Gastrocnemius medialis (tissue), 4 donors: ENCODE measurements around the gene MAP3K20. TPM values are rescaled to one million over a fixed set of nuclear protein-coding genes. Genes with fewer than 3 reads are reported as not detected.
"Not testable (repeated sequence)": the region's sequence is repeated elsewhere in the genome, so short reads cannot be mapped to it uniquely, and the experiment has no call there.

Experiments
- ATAC-seq, 2 donors: fragments of 150-250 bp; one replicate each; pipeline ENCODE4 v1.9.1; 2016
- DNase-seq, 2 donors: peaks; one replicate each; pipeline ENCODE4 v3.0.0-alpha.2; 2019
- H3K27ac ChIP-seq, 4 donors: fragments of 200-600 bp; sonication (generic); 1 replicate in 1 of 4; 2 replicates in 3 of 4; pipeline ENCODE4 v1.5.1; 2016 to 2018; ENCODE audit warnings: mild to moderate bottlenecking in 2 of 4, moderate library complexity in 1 of 4
- H3K27me3 ChIP-seq, 3 donors: fragments of 200-600 bp; sonication (generic) in 2 of 3; 1 replicate in 1 of 3; 2 replicates in 2 of 3; pipeline versions ENCODE4 v1.5.1 to v1.6.0; 2016 to 2019; ENCODE audit warnings: mild to moderate bottlenecking in 1 of 3, moderate library complexity in 1 of 3
- H3K36me3 ChIP-seq, 2 donors: fragments of 200-600 bp; sonication (generic) in 1 of 2; one replicate each; pipeline ENCODE4 v1.5.1; 2017 to 2018
- H3K4me1 ChIP-seq, 2 donors: fragments of 200-600 bp; sonication (generic) in 1 of 2; one replicate each; pipeline ENCODE4 v1.5.1; 2016 to 2017; ENCODE audit warnings: mild to moderate bottlenecking in 2 of 2
- H3K4me3 ChIP-seq, 4 donors: fragments of 200-600 bp; sonication (generic) in 3 of 4; 1 replicate in 1 of 4; 2 replicates in 3 of 4; pipeline ENCODE4 v1.5.1; 2016 to 2019; ENCODE audit warnings: mild to moderate bottlenecking in 2 of 4
- H3K9me3 ChIP-seq, 3 donors: fragments of 200-600 bp; sonication (generic) in 2 of 3; 1 replicate in 1 of 3; 2 replicates in 2 of 3; pipeline ENCODE4 v1.5.1; 2016 to 2019
- POLR2A ChIP-seq, 2 donors: fragments of 450-650 bp; IDR thresholded peaks; one replicate each; pipeline ENCODE4 v1.6.1; 2017; ENCODE audit warnings: antibody characterized with exemption in 2 of 2, mild to moderate bottlenecking in 2 of 2, moderate library complexity in 2 of 2
- in situ Hi-C, 4 donors: fragments of 200-750 bp; cut with MboI; loops; one replicate each; pipeline versions ENCODE4 v1.15.0 to v1.8.0; 2017; ENCODE audit warnings: low sequenced_read_pairs in 4 of 4
- intact Hi-C: fragments of 100-400 bp; cut with DNase I; formaldehyde crosslinking; loops from one replicate; pipeline ENCODE4 v1.15.1; 2023; ENCODE audit warnings: low total_unique reads
- total RNA-seq, 4 donors: library from RNA; depleted of rRNA; stranded (reverse); fragments of >200 nt; gene quantifications; one replicate each; pipeline versions ENCODE4 v1.1.0 to v1.2.3, GENCODE V29; 2016
- TF ChIP-seq, protein P1 (sequence below), 5 experiments: fragments of 450-650 bp in 3 of 5; fragments of 200-600 bp in 2 of 5; sonication (generic) in 2 of 5; IDR thresholded peaks in 4 of 5; conservative IDR thresholded peaks in 1 of 5; 1 replicate in 4 of 5; 2 replicates in 1 of 5; pipeline ENCODE4 v1.5.1; 2016 to 2019; ENCODE audit warnings: antibody characterized with exemption in 5 of 5, mild to moderate bottlenecking in 3 of 5, moderate library complexity in 3 of 5

The MAP3K20 gene
- total RNA-seq, 4 donors from 2014 or later: 225 to 517 (median 280) TPM

DNA sequence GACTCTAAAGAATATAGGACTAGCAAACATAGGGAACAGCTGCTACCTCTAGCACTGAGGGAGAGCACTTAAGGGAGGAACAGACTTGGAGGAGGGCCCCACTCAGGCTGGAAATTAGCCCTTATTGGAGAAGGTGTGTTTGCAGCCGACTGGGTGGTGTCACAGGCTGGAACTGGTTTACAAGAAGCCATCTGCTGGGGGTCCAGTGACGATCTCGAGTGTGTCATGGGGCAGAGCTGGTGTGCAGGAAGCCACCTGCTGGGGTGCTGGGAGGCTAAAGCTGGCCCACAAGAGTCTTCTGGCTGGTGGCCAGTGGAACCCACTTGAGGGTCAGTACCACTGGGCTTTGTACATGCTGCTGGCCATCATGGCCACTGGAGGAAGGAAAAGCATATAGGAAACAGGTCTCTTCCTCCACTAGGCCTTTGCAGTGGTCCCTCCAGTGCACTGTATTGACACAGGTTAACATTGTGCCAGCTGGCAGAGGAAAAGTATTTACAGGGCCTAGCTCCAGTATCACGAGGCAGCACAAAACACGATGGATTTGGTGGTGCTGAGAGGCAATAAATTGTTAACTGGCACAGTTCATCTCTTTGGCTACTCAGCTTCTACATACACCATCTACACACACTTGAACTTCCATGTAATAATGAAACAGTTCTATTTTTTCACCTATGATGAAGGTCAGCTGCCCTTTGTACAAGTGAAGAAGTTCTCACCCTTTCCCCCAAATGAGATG, 43.6 kb downstream of the MAP3K20 start:
- DNase-seq (peak; percentile 26 to 63), ATAC-seq (peak; percentile 57 to 66)
- Histone ChIP-seq H3K4me1 (peaks cover 51 to 80% of the 10 kb centered on the region in 2 donors), H3K4me3 (no peak overlapping the region), H3K9me3 (no peaks in the 10 kb centered on the region), H3K36me3 (no peaks in the 10 kb centered on the region), H3K27me3 (no peaks in the 10 kb centered on the region), H3K27ac (peak overlapping the region; percentile 65 to 79 (median 70))
- in situ Hi-C loops (no loop called here), intact Hi-C loops (no loop called here)
- TF ChIP-seq POLR2A (IDR thresholded peaks at IDR 0.05): no peak

DNA sequence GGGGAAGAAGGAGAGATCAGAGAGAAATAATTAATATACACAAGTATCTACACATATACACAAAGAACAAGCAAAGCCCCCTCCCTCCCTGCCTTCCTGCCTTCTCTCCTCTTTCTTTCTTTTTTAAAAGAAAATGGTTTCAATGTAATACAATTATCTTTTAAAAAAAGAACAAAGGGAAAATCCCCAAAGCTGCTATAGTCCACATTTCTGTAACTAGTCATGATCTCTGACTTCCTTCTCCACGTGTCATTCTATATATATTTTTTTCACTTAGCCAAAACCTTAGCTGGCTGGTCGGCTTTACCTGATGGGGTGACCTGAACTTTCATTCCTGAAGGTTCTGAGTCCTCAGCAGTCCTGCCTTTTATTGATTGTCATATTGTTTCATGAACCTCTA, 44.3 kb downstream of the MAP3K20 start:
- Histone ChIP-seq H3K36me3 (no peaks in the 10 kb centered on the region), H3K9me3 (no peaks in the 10 kb centered on the region), H3K27me3 (no peaks in the 10 kb centered on the region), H3K4me1 (peaks cover 51 to 80% of the 10 kb centered on the region in 2 donors), H3K27ac (peak overlapping the region; percentile 65 to 79 (median 70)), H3K4me3 (no peak overlapping the region)
- in situ Hi-C loops: no loop called here
- no peak for ATAC-seq
- no peak for TF ChIP-seq POLR2A (IDR thresholded peaks at IDR 0.05)
- TF ChIP-seq, protein P1, sequence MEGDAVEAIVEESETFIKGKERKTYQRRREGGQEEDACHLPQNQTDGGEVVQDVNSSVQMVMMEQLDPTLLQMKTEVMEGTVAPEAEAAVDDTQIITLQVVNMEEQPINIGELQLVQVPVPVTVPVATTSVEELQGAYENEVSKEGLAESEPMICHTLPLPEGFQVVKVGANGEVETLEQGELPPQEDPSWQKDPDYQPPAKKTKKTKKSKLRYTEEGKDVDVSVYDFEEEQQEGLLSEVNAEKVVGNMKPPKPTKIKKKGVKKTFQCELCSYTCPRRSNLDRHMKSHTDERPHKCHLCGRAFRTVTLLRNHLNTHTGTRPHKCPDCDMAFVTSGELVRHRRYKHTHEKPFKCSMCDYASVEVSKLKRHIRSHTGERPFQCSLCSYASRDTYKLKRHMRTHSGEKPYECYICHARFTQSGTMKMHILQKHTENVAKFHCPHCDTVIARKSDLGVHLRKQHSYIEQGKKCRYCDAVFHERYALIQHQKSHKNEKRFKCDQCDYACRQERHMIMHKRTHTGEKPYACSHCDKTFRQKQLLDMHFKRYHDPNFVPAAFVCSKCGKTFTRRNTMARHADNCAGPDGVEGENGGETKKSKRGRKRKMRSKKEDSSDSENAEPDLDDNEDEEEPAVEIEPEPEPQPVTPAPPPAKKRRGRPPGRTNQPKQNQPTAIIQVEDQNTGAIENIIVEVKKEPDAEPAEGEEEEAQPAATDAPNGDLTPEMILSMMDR (IDR thresholded peaks at IDR 0.05 in 4 of 5, conservative IDR thresholded peaks at IDR 0.05 in 1 of 5): no peak
- intact Hi-C loops: no loop called here
- no peak for DNase-seq

DNA sequence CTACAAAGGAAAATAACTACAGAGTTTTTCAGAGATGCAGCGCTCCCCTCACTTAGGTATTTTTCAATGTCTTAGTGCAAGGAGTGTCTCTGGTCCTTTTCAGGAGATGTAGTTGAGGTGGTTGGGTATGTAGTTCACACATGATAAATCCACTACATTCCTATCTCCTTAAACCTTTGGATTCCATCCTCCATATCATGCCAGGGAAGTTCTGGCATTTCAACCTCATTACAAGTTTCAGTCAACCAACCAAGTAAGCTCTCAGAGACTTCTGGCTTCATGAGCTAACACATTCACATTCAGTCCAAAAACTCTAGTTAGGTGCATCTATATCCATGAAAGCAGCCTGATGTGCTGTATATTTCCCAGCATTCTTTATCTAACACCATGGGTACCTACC, 47.3 kb downstream of the MAP3K20 start:
- Histone ChIP-seq H3K9me3 (no peaks in the 10 kb centered on the region), H3K4me1 (peaks cover 45 to 69% of the 10 kb centered on the region in 2 donors), H3K36me3 (no peaks in the 10 kb centered on the region), H3K27me3 (no peaks in the 10 kb centered on the region), H3K27ac (peak overlapping the region; percentile 38 to 66 (median 53)), H3K4me3 (no peak overlapping the region)
- in situ Hi-C loops: no loop called here
- intact Hi-C loops: no loop called here
- no peak for DNase-seq
- TF ChIP-seq, protein P1 (IDR thresholded peaks at IDR 0.05 in 4 of 5, conservative IDR thresholded peaks at IDR 0.05 in 1 of 5): no peak
- TF ChIP-seq POLR2A (IDR thresholded peaks at IDR 0.05): no peak
- ATAC-seq: no peak

DNA sequence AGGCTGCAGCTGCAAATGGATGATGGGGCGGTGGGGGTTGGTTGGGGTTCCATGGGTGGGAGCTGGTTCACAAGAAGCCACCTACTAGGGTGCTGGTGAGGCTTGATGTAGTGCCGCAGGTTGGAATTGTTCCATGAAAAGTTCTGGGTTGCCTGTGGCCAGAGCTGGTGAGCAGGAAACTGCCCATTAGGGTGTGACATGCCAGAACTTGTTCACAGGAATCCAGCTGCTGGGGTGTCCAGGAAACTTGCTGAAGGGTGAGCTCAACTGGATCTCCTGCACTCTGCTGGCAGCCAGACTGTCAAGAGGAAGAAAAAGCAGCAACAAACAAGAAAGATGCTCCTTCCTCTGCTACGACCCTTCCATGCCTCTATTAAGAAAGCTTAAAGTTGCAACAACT, 48.8 kb downstream of the MAP3K20 start:
- Histone ChIP-seq H3K4me3 (no peak overlapping the region), H3K9me3 (no peaks in the 10 kb centered on the region), H3K4me1 (peaks cover 39 to 62% of the 10 kb centered on the region in 2 donors), H3K27ac (peak overlapping the region; percentile 16 to 66 (median 38)), H3K27me3 (no peaks in the 10 kb centered on the region), H3K36me3 (no peaks in the 10 kb centered on the region)
- no peak for DNase-seq
- ATAC-seq: no peak
- in situ Hi-C loops (no loop called here), intact Hi-C loops (no loop called here)
- no peak for TF ChIP-seq POLR2A (IDR thresholded peaks at IDR 0.05)
- TF ChIP-seq, protein P1 (IDR thresholded peaks at IDR 0.05 in 4 of 5, conservative IDR thresholded peaks at IDR 0.05 in 1 of 5): no peak

DNA sequence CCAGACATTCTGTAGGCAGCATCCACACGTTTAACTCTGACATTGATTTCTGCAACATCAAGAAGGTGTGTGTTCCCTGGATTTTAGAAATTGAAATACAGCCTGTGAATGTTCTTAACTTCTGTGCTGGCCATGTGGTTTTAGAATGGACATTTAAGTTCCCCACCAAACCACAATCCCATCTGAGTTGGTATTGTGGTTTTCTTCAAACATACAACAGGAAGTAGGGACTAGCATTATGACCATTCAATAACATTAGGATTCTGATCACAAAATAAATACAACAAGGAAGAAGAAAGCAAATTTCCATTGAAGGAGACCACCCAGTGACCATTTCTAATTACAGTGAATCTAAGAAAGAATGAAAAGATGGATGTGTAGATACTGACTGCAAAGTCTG, 51.2 kb downstream of the MAP3K20 start:
- TF ChIP-seq, protein P1 (IDR thresholded peaks at IDR 0.05 in 4 of 5, conservative IDR thresholded peaks at IDR 0.05 in 1 of 5): no peak
- TF ChIP-seq POLR2A (IDR thresholded peaks at IDR 0.05): no peak
- H3K4me3 ChIP-seq: no peak overlapping the region
- intact Hi-C loops (no loop called here), in situ Hi-C loops (no loop called here)
- ATAC-seq (no peak), DNase-seq (no peak)
- H3K36me3 ChIP-seq: no peaks in the 10 kb centered on the region
- no peaks in the 10 kb centered on the region for H3K9me3 ChIP-seq
- H3K4me1 ChIP-seq: peaks cover 50 to 76% of the 10 kb centered on the region in 2 donors
- H3K27me3 ChIP-seq: no peaks in the 10 kb centered on the region
- no peak overlapping the region for H3K27ac ChIP-seq

DNA sequence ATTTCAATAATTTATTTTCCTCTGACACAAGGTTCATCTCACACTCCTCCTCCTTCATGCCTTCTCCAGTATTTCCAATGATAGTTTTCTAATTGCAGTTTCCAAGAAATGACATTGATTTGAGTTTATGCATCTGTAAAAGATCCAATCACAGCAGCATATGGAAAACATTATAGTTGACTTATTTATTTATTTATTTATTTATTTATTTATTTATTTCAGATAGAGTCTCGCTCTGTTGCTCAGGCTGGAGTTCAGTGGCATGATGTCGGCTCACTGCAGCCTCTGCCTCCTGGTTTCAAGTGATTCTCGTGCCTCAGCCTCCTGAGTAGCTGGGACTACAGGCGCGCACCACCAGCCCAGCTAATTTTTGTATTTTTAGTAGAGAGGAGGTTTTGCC, 52.5 kb downstream of the MAP3K20 start:
- H3K4me3 ChIP-seq, H3K27ac ChIP-seq, DNase-seq, in situ Hi-C loops, H3K27me3 ChIP-seq, H3K9me3 ChIP-seq, ATAC-seq, H3K36me3 ChIP-seq, intact Hi-C loops: not testable (repeated sequence)
- H3K4me1 ChIP-seq: peaks cover 49 to 77% of the 10 kb centered on the region in 2 donors
